Measurements from ENCODE around the gene GTF2H4.
"Not testable (repeated sequence)": the region's sequence is repeated elsewhere in the genome, so short reads cannot be mapped to it uniquely, and the experiment has no call there.

GRCh38 chr6:30924040-30924627, 16.1 kb downstream of the GTF2H4 start:
- TF ChIP-seq CTCF (IDR thresholded peaks at IDR 0.05); ZFX (IDR thresholded peaks at IDR 0.05; ENCODE audit: borderline replicate concordance): not testable (repeated sequence)

Data from 22Rv1 (cell line).